Pons (tissue), 1 donor: ENCODE results near the gene CIRBP.

Experiments
- DNase-seq: peaks from one replicate; pipeline ENCODE4 v3.0.0-alpha.2; 2016; ENCODE audit warnings: low spot score

CIRBP gene

DNA sequence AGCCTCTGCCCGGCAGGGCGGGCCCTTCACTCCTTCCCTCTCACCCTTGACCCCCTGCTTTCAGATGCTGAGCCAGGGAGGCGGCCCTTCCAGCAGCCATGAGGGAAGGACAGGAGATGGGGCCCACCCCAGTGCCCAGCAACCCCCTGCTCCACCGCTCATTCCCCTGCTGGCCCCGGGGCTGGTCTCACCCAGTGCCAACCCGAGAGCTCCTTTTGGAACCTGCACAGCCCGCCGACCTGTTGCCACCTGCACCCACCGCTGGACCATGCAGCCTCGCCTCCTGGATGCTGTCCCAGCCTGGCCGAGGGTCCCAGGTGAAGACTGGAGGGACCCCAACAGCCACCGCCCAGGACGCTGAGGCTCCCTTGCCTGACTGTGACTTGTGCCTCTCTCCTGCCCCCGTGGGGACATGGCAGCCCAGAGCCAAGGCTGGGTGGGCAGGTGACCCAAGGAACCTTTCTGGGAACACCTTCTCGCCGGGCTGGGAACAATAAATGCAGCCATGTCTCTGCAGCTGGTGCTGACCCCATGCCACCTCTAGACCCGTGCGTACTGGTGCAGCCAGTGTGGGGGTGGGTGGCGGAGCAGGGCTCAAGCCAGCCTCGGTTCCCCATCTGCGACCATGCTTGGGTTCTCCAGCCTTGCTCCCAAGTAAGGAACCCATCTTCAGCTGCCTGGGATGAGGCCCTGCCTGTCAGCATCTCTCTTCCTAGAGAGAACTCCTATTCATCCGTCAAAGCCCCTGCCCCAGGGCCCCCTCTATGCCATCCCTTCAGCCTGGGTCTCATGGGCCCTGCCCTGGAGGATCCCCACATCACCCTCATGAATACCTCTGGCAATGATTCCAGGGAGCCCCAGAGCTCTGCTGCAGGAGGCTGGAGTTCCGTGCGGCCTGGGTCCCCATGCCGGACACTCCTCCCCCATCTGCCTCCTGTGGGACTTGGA lies 9.9 kb downstream of the CIRBP start:
- no peak for DNase-seq

DNA sequence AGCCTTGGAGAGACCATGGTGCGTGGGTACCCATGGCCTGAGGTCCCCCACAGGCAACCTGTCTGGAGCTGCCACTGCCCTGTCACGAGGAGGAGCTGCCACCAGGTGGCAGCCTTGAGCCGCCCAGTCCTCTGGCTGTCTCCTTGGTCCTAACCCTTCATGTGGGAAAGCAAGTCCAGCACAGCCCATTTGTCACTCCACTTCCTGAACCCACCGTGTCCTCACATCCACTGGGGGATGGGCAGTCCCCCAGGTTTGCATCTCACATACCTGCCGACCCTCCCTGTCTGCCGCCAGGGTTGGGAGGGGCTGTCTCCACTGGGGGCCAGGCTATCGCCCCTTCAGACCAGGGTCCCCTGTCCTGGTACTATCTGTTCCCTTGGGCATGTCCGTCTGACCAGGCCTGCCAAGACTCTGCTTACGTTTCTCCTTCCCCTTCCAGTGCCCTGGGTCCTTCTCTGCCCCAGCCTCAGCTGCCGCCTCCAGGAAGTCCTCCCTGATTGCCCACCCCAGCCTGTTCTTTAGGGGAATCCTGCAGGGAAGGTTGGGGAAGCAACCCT lies 10.7 kb downstream of the CIRBP start:
- DNase-seq: peak; percentile 88

GRCh38 chr19:1280636-1281568 lies 11.8 kb downstream of the CIRBP start:
- no peak for DNase-seq

DNA sequence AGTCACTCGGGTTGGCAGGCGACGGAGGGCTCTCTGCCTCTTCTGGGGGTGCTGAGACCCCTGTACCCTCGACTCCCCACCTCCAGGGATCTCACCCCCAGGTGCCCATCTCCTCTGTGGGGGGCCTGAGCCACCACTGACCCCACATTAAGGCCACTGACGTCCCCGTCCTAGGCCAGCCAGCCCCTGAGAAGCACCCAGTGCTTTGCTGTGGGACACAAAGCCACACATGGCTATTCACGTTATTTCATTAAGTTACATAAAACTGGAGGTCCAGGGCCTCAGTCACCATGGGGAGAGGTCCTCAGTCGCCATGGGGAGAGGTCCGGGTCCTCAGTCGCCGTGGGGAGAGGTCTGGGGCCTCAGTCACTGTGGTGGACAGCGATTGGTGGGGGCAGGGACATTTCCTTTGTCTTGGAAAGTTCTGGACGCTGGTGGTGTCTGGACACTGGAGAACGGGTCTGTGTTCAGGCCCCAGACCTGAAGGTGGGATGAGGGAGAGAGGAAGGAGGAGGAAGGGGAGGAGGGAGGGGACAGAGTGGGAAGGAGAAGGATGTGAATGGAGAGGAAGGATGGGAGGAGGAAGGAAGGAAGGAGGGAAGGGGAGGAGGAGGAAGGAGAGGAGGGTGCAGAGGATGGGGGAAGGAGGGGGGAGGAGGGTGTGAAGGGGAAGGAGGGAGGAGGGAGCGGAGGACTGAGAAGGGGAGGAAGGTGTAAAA lies 12.6 kb downstream of the CIRBP start:
- no peak for DNase-seq

DNA sequence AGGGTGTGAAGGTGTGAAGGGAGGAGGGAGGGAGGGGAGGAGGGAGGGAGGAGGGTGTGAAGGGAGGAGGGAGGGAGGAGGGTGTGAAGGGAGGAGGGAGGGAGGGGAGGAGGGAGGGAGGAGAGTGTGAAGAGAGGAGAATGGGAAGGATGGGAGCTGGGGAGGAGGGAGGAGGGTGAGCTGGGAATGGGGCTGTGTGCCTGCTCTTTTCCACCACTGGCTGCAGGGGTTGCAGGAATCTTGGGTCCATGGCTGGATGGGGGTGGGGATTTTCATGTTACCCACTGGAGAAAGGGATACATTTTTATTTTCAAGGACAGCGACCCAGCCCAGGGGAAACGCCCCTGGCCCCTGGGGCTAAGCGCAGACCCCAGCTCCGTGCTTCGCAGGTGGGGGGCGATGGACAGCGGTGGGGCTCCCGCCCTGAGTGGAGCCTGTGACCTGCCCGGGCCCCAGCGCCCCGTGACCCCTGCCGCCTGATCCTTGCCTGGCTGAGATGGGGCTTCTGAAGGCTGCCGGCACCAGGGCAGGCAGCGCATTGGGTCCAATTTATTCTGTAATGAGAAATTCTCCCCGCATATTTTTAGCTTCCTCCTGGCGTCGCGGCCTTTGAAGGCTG lies 13.6 kb downstream of the CIRBP start:
- no peak for DNase-seq

- no peak for DNase-seq
These were observed 14.2 kb downstream of the CIRBP start for GRCh38 chr19:1283207-1283916.

DNA sequence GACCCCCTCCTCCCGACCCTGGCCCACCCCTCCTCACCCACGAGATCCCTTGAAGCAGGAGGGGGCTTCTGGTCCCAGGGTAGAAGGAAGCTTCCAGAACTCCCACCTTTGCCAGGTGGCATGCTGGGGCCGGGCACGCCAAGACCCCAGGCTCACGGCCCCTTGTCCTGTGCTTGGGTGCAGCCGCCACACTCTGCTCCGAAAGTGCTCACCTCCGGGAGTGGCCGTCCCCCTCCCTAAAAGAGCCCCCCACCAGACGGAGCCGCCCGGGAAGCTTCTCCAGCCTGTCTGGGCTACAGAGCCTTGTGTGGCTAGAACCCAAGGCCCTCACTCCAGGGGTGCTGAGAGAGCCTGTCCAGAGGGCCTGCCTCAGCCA lies 14.8 kb downstream of the CIRBP start:
- DNase-seq: no peak

GRCh38 chr19:1284293-1284978 lies 15.3 kb downstream of the CIRBP start:
- no peak for DNase-seq

DNA sequence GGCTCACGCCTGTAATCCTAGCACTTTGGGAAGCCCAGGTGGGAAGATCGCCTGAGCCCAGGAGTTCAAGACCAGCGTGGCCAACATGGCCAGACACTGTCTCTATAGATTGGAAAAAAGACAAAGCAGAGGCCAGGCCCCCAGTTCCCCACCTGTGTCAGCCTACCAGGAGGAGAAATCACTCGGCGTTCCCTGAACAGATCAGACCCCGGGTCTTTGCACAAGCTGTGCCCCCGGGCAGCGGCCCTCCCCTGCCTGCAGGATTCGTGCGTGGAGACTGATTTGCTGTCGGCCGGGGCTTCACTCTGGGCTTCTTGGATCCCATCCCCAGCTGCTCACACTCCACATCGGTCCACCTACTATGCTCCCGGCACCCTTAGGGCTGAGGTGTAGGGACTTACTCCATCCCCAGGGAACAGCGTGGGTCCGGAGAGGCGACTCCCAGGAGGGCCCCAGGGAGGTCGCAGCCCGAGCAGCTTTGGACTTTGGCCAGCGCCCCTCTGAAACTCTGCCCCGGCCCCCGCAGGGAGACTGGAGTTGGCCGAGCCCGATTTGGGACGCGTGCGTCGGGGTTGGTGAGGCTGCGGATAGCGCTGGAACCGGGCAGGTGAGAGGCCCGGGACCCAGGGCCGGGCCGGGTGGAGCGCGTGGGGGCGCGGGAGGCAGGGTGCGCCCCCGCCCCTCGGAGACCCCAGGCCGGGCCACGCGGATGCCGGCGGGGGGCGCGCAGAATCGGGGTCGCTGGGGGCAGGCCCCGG lies 16.0 kb downstream of the CIRBP start:
- DNase-seq: no peak

- DNase-seq: no peak
These were observed 16.7 kb downstream of the CIRBP start, which contains the start of gene EFNA2 for GRCh38 chr19:1285737-1286360. EFNA2 (plus strand) TSS chr19:1285873; CDS start chr19:1286169, 296 bp downstream.

DNA sequence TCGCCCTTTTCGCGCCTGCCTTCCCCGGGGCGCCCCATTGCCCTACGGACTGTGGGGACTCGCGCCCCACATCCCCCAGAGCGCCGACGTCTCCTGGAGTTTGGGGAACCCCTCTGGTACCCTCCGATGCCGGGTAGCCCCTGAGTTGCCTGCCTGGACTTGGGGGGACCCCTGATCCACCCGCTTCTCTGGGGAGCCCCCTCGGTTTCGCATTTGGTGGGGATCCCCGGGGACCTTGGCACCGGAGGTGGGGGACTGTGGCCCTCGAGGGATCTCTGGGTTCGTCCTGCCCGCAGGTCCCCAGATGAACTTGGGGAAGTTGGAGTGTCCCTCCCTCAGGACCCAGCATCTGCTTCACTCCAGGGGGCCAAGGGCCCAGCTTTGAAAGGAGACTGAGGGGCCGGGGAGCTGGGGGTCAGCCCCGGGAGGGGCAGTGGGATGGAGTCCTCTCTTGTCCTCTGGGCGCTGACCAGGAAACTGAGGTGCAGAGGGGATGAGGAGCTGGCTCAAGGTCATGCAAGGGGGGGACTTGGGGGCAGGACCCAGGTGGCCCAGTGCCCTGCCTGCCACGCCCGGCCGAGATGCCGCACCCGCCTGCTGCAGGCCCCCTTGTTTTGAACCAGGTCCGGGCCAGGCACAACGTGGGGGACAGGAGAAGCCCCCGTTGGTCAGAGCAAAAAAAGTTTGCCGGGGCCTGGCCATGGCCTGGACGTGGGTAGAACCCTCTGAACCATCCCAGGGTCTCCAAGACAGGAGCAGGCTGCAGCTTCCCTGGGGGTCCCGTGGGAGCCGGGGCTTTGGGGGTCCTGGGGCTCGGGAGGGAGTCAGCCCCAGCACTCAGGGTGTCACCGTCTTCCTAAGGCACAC lies 17.6 kb downstream of the CIRBP start:
- no peak for DNase-seq

- DNase-seq: no peak
These were observed 18.5 kb downstream of the CIRBP start for GRCh38 chr19:1287354-1288225.

GRCh38 chr19:1288226-1288612 lies 19.1 kb downstream of the CIRBP start:
- no peak for DNase-seq

GRCh38 chr19:1288833-1289685 lies 19.9 kb downstream of the CIRBP start:
- DNase-seq: no peak

DNA sequence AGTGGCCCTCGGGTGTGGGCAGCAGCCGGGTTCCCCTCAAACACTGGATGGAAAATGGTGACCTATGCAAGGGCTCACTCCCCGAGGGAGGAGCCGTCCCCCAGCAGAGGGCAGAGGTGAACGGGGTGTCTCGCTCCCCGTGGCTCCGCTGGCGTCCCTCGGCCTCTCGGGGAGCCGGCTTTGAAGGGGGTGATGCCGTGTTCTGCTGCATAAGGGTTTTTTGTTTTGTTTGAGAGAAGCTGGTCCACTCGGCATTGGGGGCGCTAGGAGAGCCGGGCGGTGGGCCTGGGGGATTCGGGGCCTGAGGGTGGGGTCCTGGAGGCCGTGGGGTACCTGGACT lies 20.5 kb downstream of the CIRBP start:
- DNase-seq: no peak

DNA sequence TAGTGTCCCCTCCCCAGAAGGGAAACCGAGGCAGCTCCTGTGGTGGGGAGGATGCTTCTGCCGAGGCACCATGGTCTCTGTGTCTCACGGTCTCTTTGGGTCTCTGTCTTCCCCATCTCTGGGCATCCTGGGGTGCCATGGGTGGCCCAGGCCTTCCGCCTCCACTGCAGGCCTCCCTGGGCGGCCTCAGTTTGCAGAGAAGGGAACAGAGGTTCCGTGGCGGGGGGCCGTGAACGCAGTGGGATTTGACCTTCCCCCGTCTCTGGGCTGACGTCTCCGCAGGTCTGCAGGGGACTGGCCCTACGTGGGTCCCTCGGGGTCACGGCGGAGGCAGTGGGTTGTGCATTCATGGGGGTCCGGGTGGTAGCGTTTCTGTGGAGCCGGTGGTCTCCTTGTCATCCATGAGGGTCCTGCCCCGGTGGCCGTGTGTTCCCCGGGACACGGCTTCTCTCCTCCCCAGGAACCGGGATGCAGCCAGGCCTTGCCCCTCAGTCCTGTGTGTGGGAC lies 21.1 kb downstream of the CIRBP start:
- no peak for DNase-seq
